HEK293T (cell line): ENCODE measurements around the gene CISH.

Source experiments
- CTCF ChIA-PET: fragments of 350-600 bp; formaldehyde crosslinking; extraction: SDS; loops from one replicate; lab custom pipeline; 2021; ENCODE audit warnings: antibody characterized with exemption, inconsistent platforms; lab: Yijun Ruan, JAX
- POLR2A ChIA-PET: fragments of 350-600 bp; formaldehyde crosslinking; extraction: SDS; loops from one replicate; lab custom pipeline; 2020; ENCODE audit warnings: antibody characterized with exemption, inconsistent platforms; lab: Yijun Ruan, JAX
- DNase-seq: peaks from one replicate; pipeline ENCODE4 v3.0.0; 2012; ENCODE audit warnings: mixed read lengths; ENCODE audit errors: extremely low spot score
- ARNT ChIP-seq: fragments of 450-650 bp; IDR thresholded peaks from 2 replicates; pipeline ENCODE4 v1.6.1; 2017; ENCODE audit warnings: mild to moderate bottlenecking
- BHLHE40 ChIP-seq: fragments of 450-650 bp; IDR thresholded peaks from 2 replicates; pipeline ENCODE4 v1.6.1; 2016; ENCODE audit warnings: mild to moderate bottlenecking, moderate library complexity, borderline replicate concordance
- CTBP1 ChIP-seq: fragments of 450-650 bp; IDR thresholded peaks from 2 replicates; pipeline ENCODE4 v1.6.1; 2016; ENCODE audit warnings: borderline replicate concordance
- ELF4 ChIP-seq: fragments of 450-650 bp; IDR thresholded peaks from 2 replicates; pipeline ENCODE4 v1.6.1; 2017; ENCODE audit warnings: antibody characterized with exemption
- FOXA1 ChIP-seq: fragments of 450-650 bp; IDR thresholded peaks from 2 replicates; pipeline ENCODE4 v1.6.1; 2016; ENCODE audit warnings: mild to moderate bottlenecking
- FOXK2 ChIP-seq: fragments of 450-650 bp; IDR thresholded peaks from 2 replicates; pipeline ENCODE4 v1.6.1; 2016; ENCODE audit warnings: mild to moderate bottlenecking
- FOXM1 ChIP-seq: fragments of 450-650 bp; IDR thresholded peaks from 2 replicates; pipeline ENCODE4 v1.6.1; 2017; ENCODE audit warnings: mild to moderate bottlenecking, borderline replicate concordance
- HDGF ChIP-seq: fragments of 450-650 bp; IDR thresholded peaks from 2 replicates; pipeline ENCODE4 v1.6.1; 2017; ENCODE audit warnings: antibody characterized with exemption, borderline replicate concordance
- L3MBTL2 ChIP-seq: fragments of 450-650 bp; conservative IDR thresholded peaks from 2 replicates; pipeline ENCODE4 v1.6.1; 2016; ENCODE audit warnings: mild to moderate bottlenecking
- LEF1 ChIP-seq: fragments of 450-650 bp; IDR thresholded peaks from 2 replicates; pipeline ENCODE4 v1.6.1; 2017; ENCODE audit warnings: mild to moderate bottlenecking, borderline replicate concordance
- NFRKB ChIP-seq: fragments of 450-650 bp; IDR thresholded peaks from 2 replicates; pipeline ENCODE4 v1.6.1; 2016; ENCODE audit warnings: mild to moderate bottlenecking, moderate library complexity
- PKNOX1 ChIP-seq: fragments of 450-650 bp; IDR thresholded peaks from 2 replicates; pipeline ENCODE4 v1.6.1; 2016
- SP1 ChIP-seq: fragments of 450-650 bp; IDR thresholded peaks from 2 replicates; pipeline ENCODE4 v1.6.1; 2017
- SUZ12 ChIP-seq: fragments of 450-650 bp; IDR thresholded peaks from 2 replicates; pipeline ENCODE4 v1.6.1; 2016; ENCODE audit warnings: mild to moderate bottlenecking
- TARDBP ChIP-seq: fragments of 450-650 bp; IDR thresholded peaks from 2 replicates; pipeline ENCODE4 v1.6.1; 2016
- ZNF384 ChIP-seq: fragments of 450-650 bp; IDR thresholded peaks from 2 replicates; pipeline ENCODE4 v1.6.1; 2016

Gene CISH

GRCh38 chr3:50591196-50591741 lies 20.3 kb downstream of the CISH start:
- DNase-seq, result no peak
- POLR2A ChIA-PET, result interaction anchor here (0.7 to 2.6 kb wide), 4 partner anchors 17 to 25 kb away, joined by 3 to 15 read pairs (median 4); partner anchors contain the start of genes HEMK1 and MAPKAPK3
- CTCF ChIA-PET, result interaction anchor here (0.7 kb wide), 1 partner anchor 22 kb away, joined by 3 read pairs; no protein-coding TSS in a partner anchor
- TF ChIP-seq FOXK2 (no peak), BHLHE40 (no peak), SUZ12 (no peak), FOXM1 (no peak), NFRKB (no peak), SP1 (no peak), ELF4 (no peak), ZNF384 (no peak), PKNOX1 (no peak), ARNT (no peak), TARDBP (no peak), CTBP1 (no peak), LEF1 (no peak), L3MBTL2 (no peak), FOXA1 (no peak), HDGF (no peak)

GRCh38 chr3:50588759-50589433 lies 22.7 kb downstream of the CISH start:
- POLR2A ChIA-PET, result interaction anchor here (1.2 to 2.3 kb wide), 2 partner anchors 11 to 20 kb away, joined by 4 to 7 read pairs; partner anchors contain the start of gene HEMK1
- DNase-seq, result no peak
- CTCF ChIA-PET, result no interaction called here
- peak; percentile 77 for TF ChIP-seq PKNOX1
- TF ChIP-seq L3MBTL2, result no peak

- POLR2A ChIA-PET, result interaction anchor here (2.3 kb wide), 1 partner anchor 19 kb away, joined by 7 read pairs; the partner anchor contains the start of gene HEMK1
- DNase-seq, result no peak
- no peak for TF ChIP-seq ELF4
- TF ChIP-seq CTBP1, result no peak
- TF ChIP-seq NFRKB, result no peak
- no peak for TF ChIP-seq SUZ12
- TF ChIP-seq SP1, result no peak
- no peak for TF ChIP-seq ARNT
- TF ChIP-seq LEF1, result no peak
- no peak for TF ChIP-seq PKNOX1
- TF ChIP-seq FOXK2, result no peak
- no peak for TF ChIP-seq TARDBP
- no peak for TF ChIP-seq L3MBTL2
- TF ChIP-seq FOXM1, result no peak
- no peak for TF ChIP-seq FOXA1
- no peak for TF ChIP-seq BHLHE40
- no peak for TF ChIP-seq ZNF384
- TF ChIP-seq HDGF, result no peak
- CTCF ChIA-PET, result no interaction called here
These were observed 23.5 kb downstream of the CISH start for GRCh38 chr3:50587806-50588758.

GRCh38 chr3:50587373-50587772 lies 24.2 kb downstream of the CISH start:
- DNase-seq, result no peak
- no peak for TF ChIP-seq L3MBTL2
- TF ChIP-seq SP1, result no peak
- no peak for TF ChIP-seq PKNOX1
- TF ChIP-seq BHLHE40, result no peak
- TF ChIP-seq ELF4, result no peak
- no peak for TF ChIP-seq FOXK2
- no peak for TF ChIP-seq FOXA1
- TF ChIP-seq CTBP1, result no peak
- no peak for TF ChIP-seq NFRKB
- no peak for TF ChIP-seq FOXM1
- TF ChIP-seq ZNF384, result no peak
- TF ChIP-seq TARDBP, result no peak
- TF ChIP-seq SUZ12, result no peak
- TF ChIP-seq HDGF, result no peak
- TF ChIP-seq ARNT, result no peak
- no peak for TF ChIP-seq LEF1
- CTCF ChIA-PET, result no interaction called here
- POLR2A ChIA-PET, result interaction anchor here (1.1 kb wide), 1 partner anchor 18 kb away, joined by 3 read pairs; the partner anchor contains the start of gene HEMK1

- TF ChIP-seq TARDBP (no peak), ZNF384 (no peak), CTBP1 (no peak), FOXM1 (no peak), LEF1 (no peak), FOXK2 (no peak), BHLHE40 (no peak), SP1 (no peak), NFRKB (no peak), FOXA1 (no peak), ELF4 (no peak), L3MBTL2 (no peak), ARNT (no peak), SUZ12 (no peak)
- ChIA-PET CTCF (interaction anchor here (0.7 kb wide), 1 partner anchor 89 kb away, joined by 5 read pairs; no protein-coding TSS in a partner anchor), POLR2A (interaction anchor here (1.1 kb wide), 1 partner anchor 17 kb away, joined by 3 read pairs; the partner anchor contains the start of gene HEMK1)
- DNase-seq, result no peak
These were observed 24.9 kb downstream of the CISH start for GRCh38 chr3:50586763-50587070.
